Kasumi-1 (cell line): ENCODE measurements around the gene RFTN1.

Experiments used
- DNase-seq, 2 experiments: peaks; one replicate each; lab custom pipeline; 2025; lab: John Stamatoyannopoulos, UW

RFTN1 gene

DNA sequence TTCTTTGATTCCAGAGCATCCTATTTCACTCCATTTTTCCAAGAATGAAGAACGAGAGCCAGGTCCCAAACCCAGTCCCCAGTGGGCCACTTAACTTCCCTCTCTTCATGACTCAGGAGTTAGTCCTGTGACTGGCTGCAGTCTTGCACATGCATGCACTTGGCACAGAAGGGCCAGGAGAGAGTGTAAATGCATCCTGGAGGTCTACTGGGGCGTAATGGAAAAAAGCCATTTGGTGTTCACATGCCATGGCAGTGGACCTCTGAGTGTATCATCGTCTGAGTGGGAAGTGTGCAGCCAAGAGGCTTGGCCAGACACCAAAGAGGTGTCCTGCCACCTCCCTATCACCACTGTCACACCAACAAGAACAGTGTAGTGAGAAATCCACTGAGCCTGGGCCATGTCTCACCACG, 15.1 kb upstream of the RFTN1 start:
- DNase-seq, result no peak

DNA sequence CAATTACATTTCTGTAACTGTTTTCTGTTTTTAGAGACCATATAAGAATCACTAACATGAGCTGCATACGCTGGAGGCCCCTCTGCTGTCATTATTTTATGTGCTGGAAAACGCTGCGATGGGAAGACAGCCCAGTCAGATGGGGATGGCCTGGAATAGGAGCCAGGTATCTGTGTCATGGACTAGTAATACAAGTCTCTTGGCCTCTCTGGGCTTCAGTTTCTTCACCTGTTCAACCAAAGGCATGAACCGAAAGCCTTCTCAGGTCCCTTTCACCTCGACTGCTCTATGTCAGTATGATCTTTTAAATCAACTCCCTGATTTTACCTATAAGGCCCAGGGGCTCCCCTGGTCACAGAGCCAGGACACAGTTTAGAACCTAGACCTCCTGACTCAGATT, 14.6 kb upstream of the RFTN1 start:
- no peak for DNase-seq

DNA sequence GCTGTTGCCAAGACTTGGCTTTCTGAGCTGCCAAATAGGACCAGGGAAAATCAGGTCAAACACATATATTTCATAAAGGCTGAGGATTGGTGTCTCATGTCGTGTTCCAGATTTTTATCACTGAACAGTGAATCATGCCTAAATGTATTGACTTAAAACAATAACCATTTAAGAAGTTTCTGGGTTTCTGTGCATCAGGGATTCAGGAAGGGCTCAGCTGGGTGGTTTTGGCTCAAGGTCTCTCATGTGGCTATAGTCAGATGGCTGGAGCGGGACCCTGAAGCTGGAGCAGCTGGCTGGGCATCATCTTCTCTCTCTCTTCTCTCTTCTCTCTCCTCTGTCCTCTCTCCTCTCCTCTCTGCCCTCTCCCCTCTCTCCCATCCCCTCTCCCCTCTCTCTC, 10.7 kb upstream of the RFTN1 start:
- no peak for DNase-seq

DNA sequence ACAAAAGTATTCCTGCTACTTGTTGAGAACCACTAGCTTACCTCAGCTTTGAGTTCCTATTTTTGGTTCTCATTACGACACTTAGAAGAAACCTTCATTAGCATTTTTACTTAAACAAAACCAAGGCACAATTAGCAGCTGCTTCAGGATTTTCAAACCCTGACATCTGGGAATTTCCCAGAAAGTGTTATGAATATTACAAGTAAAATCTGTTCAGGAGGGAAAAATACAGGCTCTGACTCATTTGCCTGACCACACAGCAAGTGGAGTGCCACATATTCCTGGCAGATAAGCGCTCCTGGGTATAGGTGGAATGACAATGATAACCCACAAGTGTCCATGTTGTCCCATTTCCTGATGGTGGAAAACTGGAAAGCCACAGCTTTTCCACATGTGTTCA, 10.3 kb upstream of the RFTN1 start:
- no peak for DNase-seq

DNA sequence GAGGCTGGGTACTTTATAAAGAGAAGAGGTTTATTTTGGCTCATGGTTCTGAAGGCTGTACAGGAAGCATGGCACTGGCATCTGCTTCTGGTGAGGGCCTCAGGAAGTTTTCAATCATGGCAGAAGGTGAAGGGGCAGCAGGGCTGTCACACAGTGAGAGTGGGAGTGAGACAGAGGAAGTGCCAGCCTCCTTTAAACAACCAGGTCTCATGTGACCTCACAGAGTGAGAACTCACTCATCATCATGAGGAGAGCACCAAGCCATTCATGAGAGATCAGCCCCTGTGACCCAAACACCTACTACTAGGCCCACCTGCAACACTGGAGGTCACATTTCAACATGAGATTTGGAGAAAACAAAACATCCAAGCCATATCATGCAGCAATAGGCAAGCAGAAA, 9.3 kb upstream of the RFTN1 start:
- DNase-seq, result no peak

DNA sequence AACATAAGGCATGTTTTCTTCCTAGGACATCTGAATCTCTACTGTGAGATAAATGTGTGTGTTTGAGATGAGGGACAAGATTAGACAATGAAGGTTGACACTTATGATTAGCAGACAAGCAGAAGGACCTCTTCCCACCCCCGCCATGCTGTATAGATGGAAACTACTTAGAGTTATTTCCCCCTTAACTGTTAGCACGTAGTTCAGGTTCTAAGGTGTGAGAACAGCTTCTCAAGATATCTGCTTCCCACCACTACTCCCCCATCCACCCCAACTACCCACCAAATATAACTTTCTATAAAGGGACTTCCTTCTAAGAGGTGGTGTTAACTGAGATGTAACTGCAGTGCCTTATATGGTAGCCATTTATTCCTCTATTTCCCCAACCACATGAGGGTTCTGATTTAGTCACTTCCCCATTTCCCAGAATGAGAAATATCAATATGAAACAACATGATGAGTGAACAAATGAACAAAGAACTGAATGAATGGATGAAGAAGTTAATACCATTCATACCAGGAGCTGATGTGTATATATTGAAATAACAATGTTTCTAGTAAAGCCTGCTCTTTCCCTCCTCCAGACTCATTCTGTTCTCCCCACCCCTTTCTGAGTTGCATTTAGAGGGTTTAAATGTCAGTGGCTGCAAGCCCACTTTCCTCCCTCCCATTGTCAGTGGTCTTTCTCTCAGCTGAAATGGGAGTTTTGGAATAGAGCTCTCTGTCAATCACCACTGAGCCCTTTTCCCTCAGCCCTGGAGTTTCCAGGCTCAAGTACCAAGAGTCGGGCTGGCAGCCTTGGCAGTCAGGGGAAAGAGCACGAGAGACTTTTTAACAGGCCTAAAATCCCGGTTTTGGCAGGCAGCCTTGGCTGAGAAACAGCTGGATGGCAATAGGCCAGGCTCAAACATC, 7.7 kb upstream of the RFTN1 start:
- DNase-seq, result no peak

DNA sequence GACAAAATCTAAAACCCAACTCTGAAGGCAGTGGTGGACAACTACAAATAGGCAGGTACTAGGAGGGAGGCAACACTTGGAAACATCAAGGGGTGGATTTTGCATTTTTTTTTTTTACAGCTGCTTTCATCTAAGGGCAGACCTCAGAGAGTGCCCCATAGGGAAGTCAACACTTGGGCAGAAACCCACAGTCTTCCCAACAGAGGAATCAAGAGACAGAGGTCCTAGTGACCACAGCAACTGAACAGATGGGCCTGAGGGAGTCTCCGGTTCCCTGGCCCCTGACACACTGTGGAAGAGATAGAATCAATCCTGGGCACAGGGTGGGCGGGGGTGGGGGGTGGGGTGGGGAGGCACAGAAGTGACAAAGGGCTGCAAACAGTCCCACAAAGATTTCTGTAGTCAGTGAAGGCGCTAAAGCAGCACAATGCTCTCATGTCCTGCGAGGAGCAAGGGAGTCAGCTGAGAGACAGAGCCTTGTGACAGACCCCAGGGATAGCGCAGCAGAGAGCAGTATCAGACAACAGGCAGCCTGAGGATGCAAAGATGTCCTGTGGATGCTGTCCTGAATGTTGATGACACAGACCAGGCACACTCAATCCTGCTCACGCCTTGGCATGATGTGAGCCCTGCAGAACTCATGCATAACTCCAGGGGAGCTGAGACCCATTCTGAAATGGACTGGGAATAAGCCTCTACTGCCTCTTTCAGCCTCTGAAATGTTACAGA, 6.9 kb upstream of the RFTN1 start:
- DNase-seq, result peak in 1 of 2 experiments; percentile 28

DNA sequence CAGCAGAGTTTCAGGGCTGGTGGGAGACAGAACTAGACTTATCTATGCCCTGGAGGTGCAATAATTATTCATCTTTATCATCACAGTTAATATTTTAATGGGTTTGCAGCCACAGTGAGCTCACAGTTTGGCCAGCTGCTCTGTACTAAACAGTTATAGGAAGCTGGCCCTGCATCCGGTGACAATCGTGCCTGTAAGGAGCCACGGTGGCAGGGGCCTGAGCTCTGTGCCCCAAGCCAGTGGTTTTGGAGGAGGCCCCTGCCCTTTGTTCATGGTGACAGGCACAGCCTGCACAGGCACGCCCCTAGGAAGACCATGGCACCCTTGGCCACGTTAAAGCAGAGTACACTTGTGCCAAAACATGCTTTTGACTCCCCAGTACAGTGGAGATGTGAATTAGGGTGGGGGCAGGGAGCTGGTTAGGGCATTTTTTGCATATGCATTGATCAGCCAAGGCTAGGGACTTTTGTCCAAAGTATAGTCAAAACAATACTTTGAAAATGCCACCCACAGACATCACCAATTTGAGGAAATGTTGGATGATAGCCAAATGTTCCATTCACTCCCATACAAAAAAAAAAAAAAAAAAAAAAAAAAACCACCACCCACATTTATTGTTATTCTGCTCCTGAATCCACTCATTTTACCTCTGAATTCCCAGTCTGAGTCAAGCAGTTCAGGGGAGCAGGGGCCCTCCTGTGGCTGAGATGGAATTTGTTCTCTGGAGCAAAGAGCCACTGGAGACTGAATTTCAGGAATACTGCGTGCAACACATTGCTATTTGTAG, 3.4 kb upstream of the RFTN1 start:
- no peak for DNase-seq

DNA sequence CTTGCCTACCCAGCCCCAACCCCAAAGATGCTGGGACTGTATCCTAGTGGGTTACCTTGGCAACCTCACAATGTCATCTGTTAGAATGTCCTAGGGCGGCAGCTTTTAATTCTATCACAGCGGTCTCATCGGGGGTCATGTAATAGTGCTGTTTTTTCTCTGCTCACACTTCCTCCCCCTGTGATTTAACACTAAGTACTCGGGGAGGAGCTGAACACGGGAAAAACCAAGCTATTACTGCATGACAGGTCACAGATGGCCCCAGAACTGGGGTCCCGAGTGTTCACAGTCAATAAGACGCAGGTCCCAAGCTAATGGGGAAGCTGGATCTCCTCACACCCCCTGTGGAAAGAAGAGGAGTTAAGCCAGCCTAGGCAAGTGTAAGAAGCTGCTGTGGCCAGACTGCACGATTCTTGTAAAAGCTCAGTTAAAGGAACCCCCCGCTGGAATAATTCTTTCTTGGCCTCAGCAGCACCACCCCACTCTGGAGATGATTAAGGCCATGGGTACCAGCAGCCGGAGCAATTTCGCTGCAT, 2.5 kb upstream of the RFTN1 start:
- DNase-seq, result no peak

DNA sequence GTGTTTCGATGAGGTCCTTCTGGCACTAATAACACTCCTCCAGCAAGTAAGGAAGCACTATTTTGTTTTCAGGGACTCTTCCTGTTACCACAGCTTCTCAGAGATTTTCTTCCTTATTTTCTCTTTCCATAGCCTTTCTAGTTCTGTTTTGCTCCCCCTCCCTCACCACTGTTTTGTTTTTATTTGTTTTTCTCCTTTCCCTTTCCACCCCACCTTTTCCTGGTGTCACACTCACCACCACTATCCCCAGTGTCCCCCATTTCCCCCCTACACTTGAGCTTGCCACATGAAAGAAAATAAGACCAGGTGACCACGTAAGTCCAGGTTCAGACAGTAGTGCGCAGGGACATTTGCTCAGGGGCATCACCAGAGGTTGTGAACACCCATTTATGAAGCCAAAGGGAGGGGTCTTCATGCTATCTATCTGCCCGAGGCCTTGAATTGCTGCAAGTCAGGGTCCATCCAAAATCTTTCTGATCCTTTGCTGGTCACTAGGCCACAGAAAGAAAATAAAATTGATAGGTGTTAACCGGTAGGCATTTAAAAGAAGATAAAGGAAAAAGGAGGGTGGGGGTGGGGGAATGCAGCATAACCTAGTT, 1.4 kb upstream of the RFTN1 start:
- DNase-seq, result peak in 1 of 2 experiments; percentile 9

DNA sequence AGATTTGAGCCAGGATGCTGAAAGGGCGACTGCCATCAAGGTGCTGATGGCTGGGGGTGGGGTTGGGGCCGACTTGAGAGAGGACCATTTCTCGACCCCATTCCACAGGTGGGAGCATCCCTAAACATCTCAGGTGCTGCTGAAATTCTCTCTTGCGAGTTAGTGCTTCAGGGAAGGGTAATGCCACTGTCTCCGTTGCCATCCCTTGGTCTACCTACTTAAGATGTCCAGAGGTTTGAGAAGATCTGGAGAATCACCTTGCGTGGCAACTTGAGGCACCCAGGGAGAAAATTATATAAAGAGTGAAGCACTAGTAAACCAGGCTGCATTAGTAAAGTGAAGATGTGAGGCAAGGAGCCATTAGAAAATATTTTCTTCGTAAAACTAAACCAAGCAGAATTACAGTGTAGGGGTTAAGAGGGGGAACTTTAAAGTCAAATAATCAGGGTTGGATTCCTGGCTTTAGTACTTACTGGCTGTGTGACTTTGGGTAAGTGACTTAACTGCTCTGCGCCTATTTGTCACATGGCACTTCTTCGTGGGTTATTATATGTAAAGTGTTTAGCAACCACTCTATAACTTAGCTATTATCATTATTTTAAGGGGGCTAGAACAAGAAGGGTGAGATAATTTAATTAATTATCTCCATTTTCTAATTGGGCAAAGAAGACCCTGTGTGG, 662 bp upstream of the RFTN1 start:
- DNase-seq, result no peak

DNA sequence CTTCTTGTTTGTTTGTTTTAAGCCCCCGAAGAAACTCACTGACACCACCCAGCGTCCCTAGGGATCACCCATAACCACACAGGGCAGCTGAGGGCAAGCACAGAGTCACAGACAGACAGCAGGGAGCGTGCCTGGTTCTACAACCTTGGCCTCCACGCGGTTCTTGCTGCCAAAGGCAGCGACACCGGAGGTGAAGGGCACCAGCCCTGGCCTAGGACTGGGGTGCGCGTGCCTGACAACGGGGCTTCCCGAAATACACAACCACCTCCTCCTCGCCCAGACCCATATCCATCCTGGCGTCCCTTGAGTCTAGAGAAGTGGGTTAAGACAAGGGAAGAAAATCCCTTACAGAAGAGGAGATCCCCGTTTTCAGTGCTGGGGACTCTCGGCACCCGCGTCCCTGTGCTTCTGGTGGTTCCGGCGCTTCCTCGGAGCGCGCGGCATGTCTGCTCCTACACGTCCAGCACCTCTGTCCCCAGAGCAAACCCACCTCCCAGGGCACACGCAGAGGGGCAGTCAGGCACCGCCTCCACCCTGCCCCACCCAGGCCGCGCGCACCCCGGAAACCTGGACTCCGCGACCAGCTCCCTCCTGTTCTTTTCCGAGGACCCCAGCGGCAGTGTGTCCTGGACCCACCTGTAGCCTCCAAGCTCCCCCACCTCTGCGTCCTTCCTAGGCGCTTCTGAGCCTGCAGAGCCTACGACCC, 911 bp downstream of the RFTN1 start:
- peak; percentile 59 to 66 for DNase-seq

DNA sequence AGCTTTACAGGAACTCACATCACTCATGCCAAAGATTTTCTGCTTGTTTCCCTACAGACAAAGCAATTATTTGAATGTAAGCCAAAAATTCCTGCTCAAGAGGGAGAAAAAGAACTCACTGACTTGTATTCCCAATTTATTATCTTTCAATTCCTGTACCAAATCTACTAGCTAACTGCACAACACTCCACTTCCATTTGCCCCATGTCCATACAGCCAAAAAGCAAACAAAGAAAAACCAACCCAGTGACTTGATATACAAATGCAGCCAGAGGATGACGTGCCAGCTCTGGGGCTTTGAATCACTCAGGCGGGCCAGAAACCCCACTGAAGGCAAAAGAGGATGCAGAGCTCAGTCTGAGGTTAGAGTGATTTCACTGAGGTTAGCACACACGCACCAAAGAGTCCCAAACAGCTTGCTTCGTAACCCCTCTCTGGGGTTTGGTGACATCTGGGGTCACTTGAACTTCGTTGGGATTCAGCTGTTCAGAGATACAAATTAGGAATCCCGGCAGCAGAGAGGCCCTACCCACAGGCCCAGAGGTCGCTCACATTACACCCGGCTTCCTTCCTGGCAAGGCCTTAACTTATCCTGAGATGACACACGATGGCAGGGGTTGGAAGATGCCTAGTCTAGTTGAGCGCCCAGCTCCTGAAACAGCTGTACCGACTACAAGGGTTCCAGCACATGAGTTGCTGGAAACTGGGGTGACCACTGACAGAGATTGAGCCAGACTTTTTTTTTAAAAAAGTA, 1.6 kb downstream of the RFTN1 start:
- DNase-seq, result peak; percentile 83 to 94

DNA sequence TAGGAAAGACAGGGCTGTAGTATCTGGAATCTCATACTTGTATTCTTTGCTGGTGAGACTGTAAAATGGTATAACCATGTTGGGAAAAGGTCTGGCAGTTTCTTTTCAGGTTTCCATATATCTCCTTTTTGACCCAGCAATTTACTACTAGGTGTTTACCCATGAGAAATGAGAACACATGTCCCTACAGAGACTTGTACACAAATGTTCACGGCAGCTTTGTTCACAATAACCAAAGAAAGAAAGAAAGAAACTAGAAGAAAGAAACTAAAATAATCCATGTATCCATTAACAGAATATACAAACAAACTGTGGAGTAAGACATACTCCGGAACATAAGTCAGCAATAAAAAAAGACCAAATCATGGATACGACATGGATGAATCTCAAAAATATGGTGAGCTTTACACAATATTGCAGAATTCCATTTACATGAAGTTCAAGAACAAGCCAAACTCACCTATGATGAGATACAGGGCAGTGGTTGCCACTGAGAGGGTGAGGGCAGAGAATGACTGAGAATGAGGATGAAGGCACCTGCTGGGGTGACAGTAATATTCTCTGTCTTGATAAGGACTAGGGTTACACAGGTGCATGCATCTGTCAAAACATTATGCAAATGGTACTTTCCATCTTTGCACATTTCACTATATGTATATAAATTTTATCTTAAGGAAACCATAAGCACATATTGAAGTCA, 2.7 kb downstream of the RFTN1 start:
- no peak for DNase-seq

DNA sequence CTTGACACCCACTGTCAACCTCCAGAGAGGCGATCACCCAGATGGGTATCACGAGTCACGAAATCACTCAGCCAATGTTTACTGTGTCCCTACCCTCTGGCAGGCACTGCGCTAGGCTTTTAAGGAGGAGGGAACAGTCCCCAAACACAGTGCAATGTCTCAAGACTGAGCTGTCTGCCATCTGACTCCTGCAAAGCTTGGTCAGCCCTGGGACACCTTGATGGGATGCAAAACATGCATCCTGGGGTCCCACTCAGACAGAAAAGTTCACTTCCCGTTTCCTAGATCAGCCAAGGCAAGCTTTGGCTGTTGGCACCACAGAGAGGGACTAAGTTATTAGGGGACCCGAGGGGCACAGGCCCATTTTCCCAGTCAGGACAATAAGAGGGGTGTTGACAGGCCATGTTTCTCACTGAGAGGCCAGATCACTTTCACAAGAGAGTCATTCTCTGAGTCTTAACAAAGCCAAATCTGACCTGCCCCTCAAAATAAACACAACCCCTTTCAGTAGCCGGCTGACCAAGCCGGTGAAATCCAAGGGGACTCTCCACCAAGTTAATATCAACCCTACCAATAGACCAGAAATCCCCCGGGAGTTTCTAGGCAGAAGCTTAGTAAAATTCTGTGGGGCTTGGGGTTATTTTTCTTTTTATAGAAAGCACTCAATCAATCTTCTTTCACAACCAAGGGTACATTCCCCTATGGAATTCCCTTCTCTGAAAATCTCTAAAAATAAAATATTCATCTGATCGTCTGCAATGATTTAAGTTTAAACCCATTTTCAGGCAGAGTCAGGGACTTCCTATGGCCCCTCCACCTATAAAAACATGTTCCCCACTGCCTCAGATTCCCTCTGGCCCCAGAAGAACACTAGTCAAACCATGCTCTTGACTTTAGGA, 3.5 kb downstream of the RFTN1 start:
- DNase-seq, result no peak

DNA sequence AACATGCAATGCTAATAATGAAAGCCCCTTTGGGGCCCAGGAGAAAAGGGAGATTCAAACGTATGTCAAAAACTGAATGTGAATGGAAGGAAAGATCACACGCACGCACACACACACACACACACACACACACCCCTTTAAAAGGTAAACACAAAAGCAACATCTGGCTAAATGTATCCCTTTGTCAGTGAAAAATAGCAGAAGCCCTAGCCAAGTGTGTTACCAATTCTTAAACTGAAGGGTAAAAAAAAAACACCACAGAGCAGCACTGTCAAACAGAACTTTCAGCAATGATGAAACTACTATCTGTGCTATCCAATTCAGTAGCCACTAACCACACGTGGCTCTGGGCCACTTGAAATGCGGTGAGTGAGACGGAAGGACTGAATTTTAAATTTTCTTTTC, 4.9 kb downstream of the RFTN1 start:
- DNase-seq, result no peak

DNA sequence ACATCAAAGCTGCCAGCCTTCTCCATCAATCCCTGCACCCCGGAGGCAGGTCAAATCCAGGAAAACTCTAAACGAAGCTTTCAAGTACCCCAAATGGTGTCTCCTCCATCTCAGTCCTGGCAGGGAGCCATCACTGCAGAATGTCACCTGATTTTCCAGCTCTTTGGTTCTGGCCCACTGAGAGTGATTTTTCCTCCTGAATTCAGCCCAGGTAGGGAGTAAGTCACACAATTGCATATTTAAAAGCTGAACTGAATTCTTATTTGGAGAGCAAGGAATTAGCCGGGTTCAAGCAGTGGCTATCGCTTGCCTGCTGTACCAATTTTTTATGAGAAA, 5.3 kb downstream of the RFTN1 start:
- no peak for DNase-seq

DNA sequence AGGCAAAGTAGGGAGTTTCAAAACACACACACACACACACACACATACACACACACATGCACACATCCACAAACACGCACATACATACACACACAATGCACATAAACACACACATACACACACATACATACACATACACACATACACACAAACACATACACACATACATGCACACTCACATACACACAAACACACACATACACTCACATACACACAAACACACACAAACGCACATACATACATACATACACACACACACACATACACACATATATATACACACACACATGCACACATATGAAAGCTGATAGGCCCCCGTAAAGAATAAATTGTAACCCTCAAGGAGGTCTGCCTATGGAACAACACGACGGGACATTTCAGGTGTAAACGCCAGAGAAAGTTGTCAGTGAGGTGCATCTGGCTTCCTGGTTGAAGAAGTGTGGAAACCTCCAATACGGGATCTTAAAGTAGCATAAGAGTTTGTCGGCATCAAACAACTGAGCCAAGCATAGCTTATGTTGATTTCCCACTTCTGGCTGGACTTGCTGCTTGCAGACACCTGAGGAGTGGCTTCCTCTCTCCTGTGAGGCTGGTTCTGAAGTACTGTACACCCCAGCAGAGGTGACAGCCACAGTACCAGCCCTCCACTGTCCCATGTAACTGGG, 5.8 kb downstream of the RFTN1 start:
- no peak for DNase-seq
